ENCODE results near the gene AKAP13.
"Not testable (repeated sequence)": the region's sequence is repeated elsewhere in the genome, so short reads cannot be mapped to it uniquely, and the experiment has no call there.

AKAP13 gene

GRCh38 chr15:85350395-85350794 is 30.0 kb upstream of the AKAP13 start:
- DNase-seq (ENCODE audit: low spot score) = no peak

GRCh38 chr15:85351501-85351900 is 28.9 kb upstream of the AKAP13 start:
- DNase-seq (ENCODE audit: low spot score) = not testable (repeated sequence)

- no peak for DNase-seq (ENCODE audit: low spot score)
These were observed 28.4 kb upstream of the AKAP13 start for GRCh38 chr15:85351965-85352364.

GRCh38 chr15:85353516-85353915 is 26.9 kb upstream of the AKAP13 start:
- DNase-seq (ENCODE audit: low spot score) = no peak

GRCh38 chr15:85354461-85354860 is 25.9 kb upstream of the AKAP13 start:
- peak; percentile 22 for DNase-seq (ENCODE audit: low spot score)

- no peak for DNase-seq (ENCODE audit: low spot score)
These were observed 25.5 kb upstream of the AKAP13 start for GRCh38 chr15:85354948-85355347.

- no peak for DNase-seq (ENCODE audit: low spot score)
These were observed 24.1 kb upstream of the AKAP13 start for GRCh38 chr15:85356276-85356675.

GRCh38 chr15:85361323-85361722 is 19.1 kb upstream of the AKAP13 start:
- DNase-seq (ENCODE audit: low spot score) = no peak

GRCh38 chr15:85362436-85363081 is 17.8 kb upstream of the AKAP13 start:
- no peak for DNase-seq (ENCODE audit: low spot score)

- DNase-seq (ENCODE audit: low spot score) = no peak
These were observed 14.4 kb upstream of the AKAP13 start for GRCh38 chr15:85365980-85366379.

- DNase-seq (ENCODE audit: low spot score) = no peak
These were observed 12.7 kb upstream of the AKAP13 start for GRCh38 chr15:85367741-85368140.

GRCh38 chr15:85374831-85375230 is 5.6 kb upstream of the AKAP13 start:
- no peak for DNase-seq (ENCODE audit: low spot score)

GRCh38 chr15:85377269-85377668 is 3.1 kb upstream of the AKAP13 start:
- DNase-seq (ENCODE audit: low spot score) = no peak

- no peak for DNase-seq (ENCODE audit: low spot score)
These were observed 2.4 kb upstream of the AKAP13 start for GRCh38 chr15:85377986-85378385.

GRCh38 chr15:85379403-85380131 is 836 bp upstream of the AKAP13 start:
- peak; percentile 14 for DNase-seq (ENCODE audit: low spot score)

- peak; percentile 26 for DNase-seq (ENCODE audit: low spot score)
These were observed 624 bp downstream of the AKAP13 start for GRCh38 chr15:85380812-85381642.

GRCh38 chr15:85381850-85382751 is 1.7 kb downstream of the AKAP13 start:
- DNase-seq (ENCODE audit: low spot score) = no peak

GRCh38 chr15:85382942-85383341 is 2.5 kb downstream of the AKAP13 start:
- DNase-seq (ENCODE audit: low spot score) = no peak

- no peak for DNase-seq (ENCODE audit: low spot score)
These were observed 3.2 kb downstream of the AKAP13 start for GRCh38 chr15:85383470-85384148.

GRCh38 chr15:85386261-85386660 is 5.9 kb downstream of the AKAP13 start:
- DNase-seq (ENCODE audit: low spot score) = no peak

All from hepatic stellate cell (primary cell).